HG03060 (cell line): ENCODE results near the gene DAAM1.

Experiments used
- ATAC-seq: cut with Tn5 transposase; IDR thresholded peaks from one replicate; pipeline ENCODE4 v1.9.1; 2021; ENCODE audit warnings: low read depth, moderate number of reproducible peaks; ENCODE audit not compliant: unreplicated experiment

DAAM1 gene

GRCh38 chr14:59187118-59187517 is 1.3 kb upstream of the DAAM1 start:
- ATAC-seq, result no peak

GRCh38 chr14:59187802-59188460 is 536 bp upstream of the DAAM1 start:
- peak; percentile 9 for ATAC-seq

- no peak for ATAC-seq
These were observed 771 bp downstream of the DAAM1 start for GRCh38 chr14:59189091-59189785.

- ATAC-seq, result no peak
These were observed 1.4 kb downstream of the DAAM1 start for GRCh38 chr14:59189786-59190368.

- ATAC-seq, result no peak
These were observed 1.9 kb downstream of the DAAM1 start for GRCh38 chr14:59190372-59190771.

- ATAC-seq, result no peak
These were observed 7.4 kb downstream of the DAAM1 start for GRCh38 chr14:59195912-59196311.

GRCh38 chr14:59197695-59198262 is 9.3 kb downstream of the DAAM1 start:
- no peak for ATAC-seq

GRCh38 chr14:59199205-59199604 is 10.7 kb downstream of the DAAM1 start:
- no peak for ATAC-seq

- no peak for ATAC-seq
These were observed 11.1 kb downstream of the DAAM1 start for GRCh38 chr14:59199614-59200013.

- ATAC-seq, result no peak
These were observed 11.7 kb downstream of the DAAM1 start for GRCh38 chr14:59200195-59200594.

GRCh38 chr14:59202031-59202430 is 13.6 kb downstream of the DAAM1 start:
- no peak for ATAC-seq

- no peak for ATAC-seq
These were observed 15.8 kb downstream of the DAAM1 start for GRCh38 chr14:59204305-59204704.

- no peak for ATAC-seq
These were observed 18.4 kb downstream of the DAAM1 start for GRCh38 chr14:59206892-59207291.

- ATAC-seq, result no peak
These were observed 19.1 kb downstream of the DAAM1 start for GRCh38 chr14:59207506-59207933.

GRCh38 chr14:59208224-59208814 is 19.9 kb downstream of the DAAM1 start:
- ATAC-seq, result no peak

GRCh38 chr14:59208954-59209353 is 20.5 kb downstream of the DAAM1 start:
- no peak for ATAC-seq

- ATAC-seq, result no peak
These were observed 22.2 kb downstream of the DAAM1 start for GRCh38 chr14:59210621-59211020.

GRCh38 chr14:59213368-59214315 is 25.2 kb downstream of the DAAM1 start:
- ATAC-seq, result no peak

GRCh38 chr14:59214702-59215302 is 26.3 kb downstream of the DAAM1 start:
- no peak for ATAC-seq

GRCh38 chr14:59215322-59215721 is 26.9 kb downstream of the DAAM1 start:
- ATAC-seq, result no peak
